Endodermal cell (in vitro differentiated cells): ENCODE results near the gene HLA-C. TPM values are rescaled to one million over a fixed set of nuclear protein-coding genes. Genes with fewer than 3 reads are reported as not detected.

ENCODE experiments used
- DNase-seq: peaks from one replicate; pipeline ENCODE4 v3.0.0-alpha.2; 2017
- H3K27ac ChIP-seq: 2 replicates; pipeline ENCODE4 v1.5.1; 2013; ENCODE audit warnings: mild to moderate bottlenecking, low read depth, low read length, moderate library complexity
- H3K27me3 ChIP-seq: 2 replicates; pipeline ENCODE4 v1.6.1; 2013; ENCODE audit warnings: mild to moderate bottlenecking, low read length, moderate library complexity; ENCODE audit not compliant: insufficient read depth, control insufficient read depth, poor library complexity, severe bottlenecking
- H3K36me3 ChIP-seq: 2 replicates; pipeline ENCODE4 v1.7.0; 2013; ENCODE audit warnings: mild to moderate bottlenecking, low read length, moderate library complexity; ENCODE audit not compliant: control insufficient read depth, insufficient read depth
- H3K4me1 ChIP-seq: one replicate; pipeline ENCODE4 v1.7.0; 2013; ENCODE audit warnings: low read length; ENCODE audit not compliant: control insufficient read depth, insufficient read depth
- H3K4me3 ChIP-seq: 2 replicates; pipeline ENCODE4 v1.5.1; 2013; ENCODE audit warnings: mild to moderate bottlenecking, low read length, moderate library complexity
- H3K9ac ChIP-seq: 2 replicates; pipeline ENCODE4 v1.6.1; 2013; ENCODE audit warnings: mild to moderate bottlenecking, low read length, moderate library complexity; ENCODE audit not compliant: poor library complexity, severe bottlenecking; ENCODE audit errors: extremely low read depth
- H3K9me3 ChIP-seq: 2 replicates; pipeline ENCODE4 v1.6.1; 2013; ENCODE audit warnings: mild to moderate bottlenecking, low read length, moderate library complexity; ENCODE audit not compliant: control insufficient read depth
- H3K27ac Mint-ChIP-seq: 2 replicates; pipeline ENCODE4 v1.8.0; 2020; ENCODE audit warnings: mixed read lengths
- H3K27me3 Mint-ChIP-seq: 2 replicates; pipeline ENCODE4 v1.8.0; 2021; ENCODE audit warnings: mild to moderate bottlenecking, mixed read lengths; ENCODE audit not compliant: insufficient read depth
- H3K36me3 Mint-ChIP-seq: 2 replicates; pipeline ENCODE4 v1.8.0; 2020; ENCODE audit warnings: low read depth, mixed read lengths
- H3K4me1 Mint-ChIP-seq: 2 replicates; pipeline ENCODE4 v1.8.0; 2020; ENCODE audit warnings: mixed read lengths
- H3K4me3 Mint-ChIP-seq: 2 replicates; pipeline ENCODE4 v1.8.0; 2020; ENCODE audit warnings: mild to moderate bottlenecking, moderate library complexity, mixed read lengths
- H3K9me3 Mint-ChIP-seq: 2 replicates; pipeline ENCODE4 v1.8.0; 2020; ENCODE audit warnings: mild to moderate bottlenecking, mixed read lengths
- CTCF ChIP-seq: fragments of 200-600 bp; sonication (generic); conservative IDR thresholded peaks from 2 replicates; pipeline ENCODE4 v1.5.0; 2021; ENCODE audit warnings: antibody characterized with exemption, mild to moderate bottlenecking
- WGBS, 2 experiments: methylation state at CpG; one replicate each; pipeline versions ENCODE4 v1.1.5 to v1.1.7; 2013; ENCODE audit warnings: missing lambda C conversion rate in 2 of 2, mixed read lengths in 1 of 2; ENCODE audit not compliant: insufficient coverage in 1 of 2, insufficient read length in 1 of 2; 5-methylcytosine and 5-hydroxymethylcytosine counted together
- total RNA-seq, 2 donors: library from RNA; stranded (reverse); fragmentation: NEBNext Ultra II Directional in 1 of 2; extraction: Animal tissue kit (Norgen Biotek cat#: 25700) in 1 of 2; gene quantifications; 2 replicates in 1 of 2; 3 replicates in 1 of 2; pipeline ENCODE4 v1.2.1, GENCODE V29; 2021

HLA-C gene
- total RNA-seq, 2 donors from 2014 or later: 248 to 442 TPM

- Mint-ChIP-seq H3K4me3 (no peak overlapping the region), H3K4me1 (no peaks in the 10 kb centered on the region), H3K27ac (no peak overlapping the region), H3K27me3 (peaks cover 22% of the 10 kb centered on the region), H3K9me3 (peaks cover 3% of the 10 kb centered on the region), H3K36me3 (no peaks in the 10 kb centered on the region)
- Histone ChIP-seq H3K9ac (no peak overlapping the region), H3K9me3 (peaks cover 8% of the 10 kb centered on the region), H3K4me1 (no peaks in the 10 kb centered on the region), H3K27me3 (no peaks in the 10 kb centered on the region), H3K27ac (no peak overlapping the region), H3K36me3 (no peaks in the 10 kb centered on the region), H3K4me3 (no peak overlapping the region)
- TF ChIP-seq CTCF: peak; percentile 58
- DNase-seq: no peak
- WGBS, 2 experiments: 80 to 87% methylated on average over 1 to 3 of the region's 3 CpGs
These were observed 19.3 kb downstream of the HLA-C start for GRCh38 chr6:31252625-31253024.

- no peak for TF ChIP-seq CTCF
- H3K4me1 ChIP-seq: no peaks in the 10 kb centered on the region
- no peak for DNase-seq
These were observed 20.6 kb downstream of the HLA-C start for GRCh38 chr6:31251261-31251660.

DNA sequence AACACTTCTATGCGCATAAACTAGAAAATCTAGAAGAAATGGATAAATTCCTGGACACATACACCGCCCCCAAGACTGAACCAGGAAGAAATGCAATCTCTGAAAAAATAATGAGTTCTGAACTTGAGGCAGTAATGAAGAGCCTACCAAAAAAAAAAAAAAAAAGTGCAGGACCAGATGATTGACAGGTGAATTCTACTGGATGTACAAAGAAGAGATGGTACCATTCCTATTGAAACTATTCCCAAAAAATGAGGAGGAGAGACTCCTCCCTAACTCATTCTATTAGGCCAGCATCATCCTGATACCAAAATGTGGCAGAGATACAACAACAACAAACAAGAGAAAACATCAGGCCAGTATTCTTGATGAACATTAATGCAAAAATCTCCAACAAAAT is 22.7 kb downstream of the HLA-C start:
- no peak overlapping the region for H3K4me3 Mint-ChIP-seq
- 71 to 92% methylated on average over 2 of the region's 2 CpGs for WGBS, 2 experiments
- no peaks in the 10 kb centered on the region for H3K4me1 ChIP-seq

More at GRCh38 chr6:31251261-31251660, 20.6 kb downstream of the HLA-C start:
- H3K4me3 Mint-ChIP-seq: no peak overlapping the region
- peaks cover 3% of the 10 kb centered on the region for H3K9me3 Mint-ChIP-seq
- peaks cover 15% of the 10 kb centered on the region for H3K9me3 ChIP-seq
- H3K4me3 ChIP-seq: no peak overlapping the region
- H3K9ac ChIP-seq: no peak overlapping the region
- 92% methylated on average over 4 of the region's 4 CpGs for WGBS, 2 experiments
- H3K27me3 ChIP-seq: no peaks in the 10 kb centered on the region
- no peaks in the 10 kb centered on the region for H3K36me3 Mint-ChIP-seq
- no peaks in the 10 kb centered on the region for H3K36me3 ChIP-seq
- H3K27ac Mint-ChIP-seq: no peak overlapping the region
- peaks cover 8% of the 10 kb centered on the region for H3K4me1 Mint-ChIP-seq
- H3K27ac ChIP-seq: no peak overlapping the region
- H3K27me3 Mint-ChIP-seq: peaks cover 12% of the 10 kb centered on the region

More for the DNA sequence above, 22.7 kb downstream of the HLA-C start:
- Histone ChIP-seq H3K36me3 (no peaks in the 10 kb centered on the region), H3K9me3 (peaks cover 15% of the 10 kb centered on the region), H3K27me3 (no peaks in the 10 kb centered on the region), H3K9ac (no peak overlapping the region), H3K27ac (no peak overlapping the region), H3K4me3 (no peak overlapping the region)
- Mint-ChIP-seq H3K27ac (no peak overlapping the region), H3K27me3 (peaks cover 4% of the 10 kb centered on the region), H3K9me3 (peaks cover 3% of the 10 kb centered on the region), H3K36me3 (no peaks in the 10 kb centered on the region), H3K4me1 (peaks cover 14% of the 10 kb centered on the region)
- TF ChIP-seq CTCF: no peak
- no peak for DNase-seq
